Memory B cell (primary cell): Measurements from ENCODE around the gene SYCE3.

ENCODE experiments used
- ATAC-seq: fragments of 150-1000 bp; cut with Tn5 transposase; 2 replicates; pipeline ENCODE4 v1.10.0; 2021; ENCODE audit warnings: low read depth, mild to moderate bottlenecking, moderate library complexity
- DNase-seq, 2 donors: peaks; one replicate each; pipeline ENCODE4 v3.0.0; 2022; ENCODE audit warnings: low spot score in 2 of 2
- H3K27ac Mint-ChIP-seq: one replicate; pipeline ENCODE4 v1.8.0; 2022; ENCODE audit warnings: mild to moderate bottlenecking, moderate library complexity, mixed read lengths
- H3K27me3 Mint-ChIP-seq: one replicate; pipeline ENCODE4 v1.8.0; 2022; ENCODE audit warnings: mixed read lengths
- H3K36me3 Mint-ChIP-seq: one replicate; pipeline ENCODE4 v1.8.0; 2022; ENCODE audit warnings: mild to moderate bottlenecking, mixed read lengths
- H3K4me1 Mint-ChIP-seq: one replicate; pipeline ENCODE4 v1.8.0; 2022; ENCODE audit warnings: mixed read lengths
- H3K4me3 Mint-ChIP-seq: one replicate; pipeline ENCODE4 v1.8.0; 2022; ENCODE audit warnings: mild to moderate bottlenecking, moderate library complexity, mixed read lengths
- H3K9me3 Mint-ChIP-seq: one replicate; pipeline ENCODE4 v1.8.0; 2022; ENCODE audit warnings: mixed read lengths

SYCE3 gene

GRCh38 chr22:50508897-50509296 lies 53.8 kb downstream of the SYCE3 start:
- peak overlapping the region; percentile 97 for H3K4me3 Mint-ChIP-seq
- peaks cover 18% of the 10 kb centered on the region for H3K4me1 Mint-ChIP-seq
- no peaks in the 10 kb centered on the region for H3K9me3 Mint-ChIP-seq
- ATAC-seq (no peak), DNase-seq (no peak)
- H3K27me3 Mint-ChIP-seq, result no peaks in the 10 kb centered on the region
- H3K36me3 Mint-ChIP-seq, result peaks cover 2% of the 10 kb centered on the region
- peak overlapping the region; percentile 97 for H3K27ac Mint-ChIP-seq

GRCh38 chr22:50507991-50508884 lies 54.5 kb downstream of the SYCE3 start, which contains the start of gene NCAPH2:
Gene NCAPH2 (plus strand): TSS chr22:50508224. CDS start chr22:50508338, 114 bp downstream.
- Mint-ChIP-seq H3K36me3 (peaks cover 2% of the 10 kb centered on the region), H3K4me1 (peaks cover 18% of the 10 kb centered on the region), H3K27me3 (no peaks in the 10 kb centered on the region), H3K4me3 (peak within 1 kb of the TSS; percentile 98), H3K27ac (peak within 1 kb of the TSS; percentile 97), H3K9me3 (no peaks in the 10 kb centered on the region)
- DNase-seq, result peak; percentile 94 to 95
- peak; percentile 76 for ATAC-seq

GRCh38 chr22:50507421-50507990 lies 55.2 kb downstream of the SYCE3 start, which contains the start of gene LMF2:
Gene LMF2 (minus strand): TSS chr22:50507702. CDS start chr22:50507675, 27 bp downstream.
- Mint-ChIP-seq H3K27ac (peak within 1 kb of the TSS; percentile 97), H3K9me3 (no peaks in the 10 kb centered on the region), H3K4me1 (peaks cover 18% of the 10 kb centered on the region), H3K36me3 (peaks cover 2% of the 10 kb centered on the region), H3K4me3 (peak within 1 kb of the TSS; percentile 98), H3K27me3 (no peaks in the 10 kb centered on the region)
- peak; percentile 71 for ATAC-seq
- peak; percentile 88 to 90 for DNase-seq

- no peak for DNase-seq
- Mint-ChIP-seq H3K4me1 (peaks cover 18% of the 10 kb centered on the region), H3K4me3 (peak overlapping the region; percentile 98), H3K36me3 (no peaks in the 10 kb centered on the region), H3K9me3 (no peaks in the 10 kb centered on the region), H3K27me3 (no peaks in the 10 kb centered on the region), H3K27ac (peak overlapping the region; percentile 87)
- no peak for ATAC-seq
Observed at GRCh38 chr22:50506611-50507420, 55.9 kb downstream of the SYCE3 start.

DNA sequence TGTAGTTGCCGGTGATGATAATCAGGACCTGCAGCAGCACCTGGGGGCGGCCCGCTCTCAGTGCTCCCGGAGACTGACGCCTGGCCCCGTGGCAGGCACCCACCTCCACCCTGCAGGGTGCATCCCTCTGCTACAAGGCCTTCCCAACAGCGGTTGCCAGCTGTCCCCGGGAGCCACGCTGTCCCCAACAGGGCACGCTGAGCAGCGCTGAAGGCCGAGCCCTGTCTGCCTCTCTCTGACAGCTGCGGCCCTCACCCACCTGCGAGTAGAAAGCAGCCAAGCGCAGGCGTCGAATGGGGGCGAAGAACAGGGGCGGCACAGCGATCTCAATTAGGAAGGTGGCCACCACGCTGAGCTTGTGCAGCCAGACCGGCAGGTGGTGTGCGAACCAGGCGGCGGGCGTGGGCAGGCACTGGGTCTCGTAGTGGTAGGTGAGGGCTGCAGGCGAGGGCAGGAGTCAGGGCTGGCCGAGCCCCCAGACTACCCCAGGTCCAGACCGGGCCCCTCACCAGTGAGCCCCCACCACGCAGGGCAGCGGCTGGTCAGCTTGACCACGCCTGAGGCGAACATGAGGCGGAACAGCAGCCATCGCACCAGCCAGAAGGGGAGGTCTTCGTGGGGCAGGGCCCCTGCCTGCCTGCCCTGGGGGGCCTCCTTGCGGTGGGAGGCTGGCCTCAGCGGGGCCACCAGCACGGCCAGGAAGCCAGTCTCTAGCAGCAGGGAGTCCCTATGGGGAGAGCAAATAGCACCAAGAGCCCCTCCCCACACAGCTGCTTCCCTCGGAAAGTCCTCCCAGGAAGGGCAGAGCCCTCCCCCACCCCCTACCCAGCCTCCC lies 56.7 kb downstream of the SYCE3 start:
- H3K9me3 Mint-ChIP-seq, result no peaks in the 10 kb centered on the region
- H3K27ac Mint-ChIP-seq, result no peak overlapping the region
- no peaks in the 10 kb centered on the region for H3K27me3 Mint-ChIP-seq
- H3K4me1 Mint-ChIP-seq, result peaks cover 18% of the 10 kb centered on the region
- DNase-seq, result no peak
- no peaks in the 10 kb centered on the region for H3K36me3 Mint-ChIP-seq
- H3K4me3 Mint-ChIP-seq, result peak overlapping the region; percentile 98
- no peak for ATAC-seq

DNA sequence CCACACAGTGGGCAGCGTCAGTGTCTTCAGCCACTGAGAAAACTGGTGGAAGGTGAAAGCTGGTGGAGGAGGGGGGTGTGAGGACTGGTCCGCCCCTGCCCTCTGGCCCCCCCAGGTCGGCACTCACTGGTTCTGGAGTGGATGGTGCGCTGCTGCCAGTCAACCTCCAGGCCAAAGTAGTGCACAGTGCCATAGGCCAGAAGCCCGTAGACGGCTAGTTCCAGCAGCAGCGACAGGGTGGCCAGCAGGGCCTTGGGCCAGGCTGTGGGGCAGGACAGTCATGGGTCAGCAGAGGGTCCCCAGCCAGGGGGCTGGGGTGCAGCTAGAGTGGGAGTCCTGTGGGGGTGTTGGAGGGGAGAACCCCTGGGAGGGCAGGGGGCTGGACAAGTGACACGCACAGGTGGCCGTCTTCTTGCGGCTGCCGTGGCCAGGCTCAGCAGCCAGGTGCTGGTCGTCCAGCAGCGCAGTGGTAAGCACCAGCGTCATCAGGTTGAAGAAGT lies 57.4 kb downstream of the SYCE3 start:
- Mint-ChIP-seq H3K27ac (no peak overlapping the region), H3K27me3 (no peaks in the 10 kb centered on the region), H3K9me3 (no peaks in the 10 kb centered on the region), H3K4me3 (no peak overlapping the region), H3K4me1 (peaks cover 18% of the 10 kb centered on the region), H3K36me3 (no peaks in the 10 kb centered on the region)
- no peak for DNase-seq
- ATAC-seq, result no peak

DNA sequence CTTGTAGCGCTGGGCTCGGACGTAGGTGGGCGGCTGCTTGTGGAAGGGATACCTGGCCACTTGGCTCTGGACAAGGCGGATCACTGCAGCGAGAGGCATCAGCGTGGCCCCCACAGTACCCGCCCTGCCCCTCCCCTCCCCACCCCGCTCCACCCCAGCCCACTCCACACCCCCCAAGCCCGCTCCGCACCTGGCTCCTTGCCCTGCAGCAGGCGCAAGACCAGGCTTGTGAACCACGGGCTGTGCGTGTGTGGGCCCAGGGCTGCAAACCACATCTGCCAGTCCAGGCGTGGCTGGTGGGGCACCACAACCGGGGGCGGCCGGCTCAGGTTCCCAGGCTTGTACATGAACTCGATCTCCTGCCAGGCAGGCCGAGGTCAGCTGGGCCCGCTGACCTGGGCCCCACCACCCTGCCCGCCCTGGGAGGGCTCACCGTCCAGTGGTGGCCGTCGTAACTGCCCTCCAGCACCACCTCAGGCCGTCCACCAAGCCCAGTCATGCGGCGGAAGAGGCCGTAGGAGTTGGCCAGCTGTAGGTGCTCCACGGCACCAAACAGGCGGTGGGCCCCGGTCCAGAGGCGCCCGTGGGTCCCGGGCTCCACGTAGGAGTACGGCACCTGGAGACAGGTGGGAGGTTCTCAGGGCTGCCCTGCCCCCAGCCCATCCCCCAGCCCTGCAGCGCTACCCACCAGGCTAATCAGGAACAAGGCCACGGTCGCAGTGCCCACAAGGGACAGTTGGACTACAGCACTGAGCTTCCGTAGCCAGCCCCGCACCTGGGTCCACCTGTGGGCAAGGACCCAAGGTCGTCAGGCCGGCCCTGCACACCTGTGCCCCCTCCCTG lies 58.1 kb downstream of the SYCE3 start:
- Mint-ChIP-seq H3K4me1 (peaks cover 18% of the 10 kb centered on the region), H3K9me3 (no peaks in the 10 kb centered on the region), H3K36me3 (no peaks in the 10 kb centered on the region), H3K4me3 (no peak overlapping the region), H3K27me3 (no peaks in the 10 kb centered on the region), H3K27ac (no peak overlapping the region)
- DNase-seq (no peak), ATAC-seq (no peak)

GRCh38 chr22:50503475-50504145 lies 59.1 kb downstream of the SYCE3 start:
- H3K36me3 Mint-ChIP-seq, result no peaks in the 10 kb centered on the region
- ATAC-seq (no peak), DNase-seq (no peak)
- no peak overlapping the region for H3K4me3 Mint-ChIP-seq
- H3K4me1 Mint-ChIP-seq, result peaks cover 10% of the 10 kb centered on the region
- no peak overlapping the region for H3K27ac Mint-ChIP-seq
- H3K27me3 Mint-ChIP-seq, result no peaks in the 10 kb centered on the region
- no peaks in the 10 kb centered on the region for H3K9me3 Mint-ChIP-seq

- H3K27me3 Mint-ChIP-seq, result no peaks in the 10 kb centered on the region
- ATAC-seq (no peak), DNase-seq (no peak)
- H3K27ac Mint-ChIP-seq, result no peak overlapping the region
- no peaks in the 10 kb centered on the region for H3K36me3 Mint-ChIP-seq
- no peak overlapping the region for H3K4me3 Mint-ChIP-seq
- peaks cover 11% of the 10 kb centered on the region for H3K4me1 Mint-ChIP-seq
- H3K9me3 Mint-ChIP-seq, result no peaks in the 10 kb centered on the region
Observed at GRCh38 chr22:50502628-50503474, 59.9 kb downstream of the SYCE3 start.

DNA sequence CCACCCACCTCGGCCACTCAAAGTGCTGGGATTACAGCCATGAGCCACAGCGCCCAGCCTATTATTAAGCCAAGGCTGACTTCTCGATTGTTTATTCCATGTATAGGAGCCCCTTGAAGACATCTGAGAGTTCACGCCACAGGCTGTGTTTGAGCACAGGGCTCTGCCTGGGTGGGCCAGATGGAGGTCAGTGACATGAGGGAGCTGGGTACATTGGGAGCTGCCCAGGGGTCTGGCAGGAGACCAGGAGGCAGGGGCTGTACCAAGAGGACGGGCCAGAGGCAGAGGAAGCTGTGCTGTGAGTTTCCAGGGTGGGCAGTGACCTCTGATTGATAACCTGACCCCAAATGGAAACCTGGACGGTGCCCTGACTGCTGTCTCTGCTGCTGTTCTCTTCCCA lies 60.6 kb downstream of the SYCE3 start:
- no peak for DNase-seq
- ATAC-seq, result no peak
- Mint-ChIP-seq H3K27ac (no peak overlapping the region), H3K9me3 (no peaks in the 10 kb centered on the region), H3K36me3 (no peaks in the 10 kb centered on the region), H3K4me1 (peaks cover 11% of the 10 kb centered on the region), H3K4me3 (no peak overlapping the region), H3K27me3 (no peaks in the 10 kb centered on the region)
